Activated CD4-positive, alpha-beta T cell treated with anti-CD3 and anti-CD28 coated beads, Interleukin-2, amount 50 U/mL, for 48 hours (primary cell): ENCODE measurements around the gene CCDC88A.
A peak's percentile ranks its signal among the peaks of the same experiment; 100 is the strongest.
"Not testable (repeated sequence)": the region's sequence is repeated elsewhere in the genome, so short reads cannot be mapped to it uniquely, and the experiment has no call there.

ENCODE experiments used
- DNase-seq, 2 experiments: peaks; one replicate each; pipeline ENCODE4 v3.0.0-alpha.2; 2020

The CCDC88A gene

GRCh38 chr2:55370208-55370607 is 49.4 kb downstream of the CCDC88A start:
- no peak for DNase-seq

GRCh38 chr2:55365303-55365702 is 54.4 kb downstream of the CCDC88A start:
- no peak for DNase-seq

- DNase-seq: no peak
Observed at GRCh38 chr2:55364189-55365055, 55.2 kb downstream of the CCDC88A start.

- no peak for DNase-seq
Observed at GRCh38 chr2:55363636-55364035, 56.0 kb downstream of the CCDC88A start.

GRCh38 chr2:55361465-55362189 is 58.0 kb downstream of the CCDC88A start:
- DNase-seq: no peak

GRCh38 chr2:55358451-55358850 is 61.2 kb downstream of the CCDC88A start:
- no peak for DNase-seq

GRCh38 chr2:55357927-55358326 is 61.7 kb downstream of the CCDC88A start:
- DNase-seq: no peak

- no peak for DNase-seq
Observed at GRCh38 chr2:55357164-55357563, 62.5 kb downstream of the CCDC88A start.

GRCh38 chr2:55356136-55356535 is 63.5 kb downstream of the CCDC88A start:
- DNase-seq: not testable (repeated sequence)

- DNase-seq: no peak
Observed at GRCh38 chr2:55355451-55355850, 64.2 kb downstream of the CCDC88A start.

GRCh38 chr2:55351672-55352071 is 68.0 kb downstream of the CCDC88A start:
- no peak for DNase-seq

GRCh38 chr2:55345064-55345463 is 74.6 kb downstream of the CCDC88A start:
- no peak for DNase-seq

GRCh38 chr2:55338268-55338667 is 81.4 kb downstream of the CCDC88A start:
- DNase-seq: no peak

- no peak for DNase-seq
Observed at GRCh38 chr2:55334728-55335127, 84.9 kb downstream of the CCDC88A start.

GRCh38 chr2:55330541-55331297 is 88.9 kb downstream of the CCDC88A start:
- DNase-seq: no peak

GRCh38 chr2:55327470-55328230 is 92.0 kb downstream of the CCDC88A start:
- no peak for DNase-seq

- DNase-seq: no peak
Observed at GRCh38 chr2:55314985-55315384, 104.7 kb downstream of the CCDC88A start.

GRCh38 chr2:55311444-55311870 is 108.2 kb downstream of the CCDC88A start:
- peak; percentile 33 to 46 for DNase-seq

- no peak for DNase-seq
Observed at GRCh38 chr2:55309446-55309845, 110.2 kb downstream of the CCDC88A start.

- no peak for DNase-seq
Observed at GRCh38 chr2:55302241-55302640, 117.4 kb downstream of the CCDC88A start.

GRCh38 chr2:55301277-55301676 is 118.4 kb downstream of the CCDC88A start:
- DNase-seq: no peak

GRCh38 chr2:55296393-55296792 is 123.3 kb downstream of the CCDC88A start:
- DNase-seq: no peak

GRCh38 chr2:55283083-55283482 is 136.6 kb downstream of the CCDC88A start:
- no peak for DNase-seq
